D721Med (cell line): ENCODE measurements around the gene ASCC3.

Experiments used
- DNase-seq: peaks from one replicate; pipeline ENCODE4 v3.0.0; 2011; ENCODE audit warnings: low spot score; ENCODE audit not compliant: insufficient read length
- FAIRE-seq: peaks from 2 replicates; lab custom pipeline; 2011; peaks lifted over from hg19 to GRCh38; lab: Jason Lieb, UNC
- CTCF ChIP-seq: IDR thresholded peaks from 2 replicates; pipeline ENCODE4 v1.5.1; 2012; ENCODE audit warnings: mild to moderate bottlenecking, control low read depth; ENCODE audit not compliant: insufficient read depth; ENCODE audit errors: missing control alignments

Gene ASCC3

DNA sequence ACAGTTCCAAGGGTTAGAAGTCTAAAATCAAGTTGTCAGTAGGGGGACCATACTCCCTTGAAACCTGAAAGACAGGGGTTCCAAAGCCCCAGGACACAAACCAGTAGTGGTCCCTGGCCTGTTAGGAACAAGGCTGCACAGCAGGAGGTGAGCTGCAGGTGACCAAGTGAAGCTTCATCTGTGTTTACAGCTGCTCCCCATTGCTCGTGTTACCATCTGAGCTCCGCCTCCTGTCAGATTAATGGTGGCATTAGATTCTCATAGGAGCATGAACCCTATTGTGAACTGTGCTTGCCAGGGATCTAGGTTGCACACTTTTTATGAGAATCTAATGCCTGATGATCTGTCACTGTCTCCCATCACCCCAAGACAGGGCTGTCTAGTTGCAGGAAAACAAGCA, 391.1 kb downstream of the ASCC3 start:
- FAIRE-seq, result no peak

DNA sequence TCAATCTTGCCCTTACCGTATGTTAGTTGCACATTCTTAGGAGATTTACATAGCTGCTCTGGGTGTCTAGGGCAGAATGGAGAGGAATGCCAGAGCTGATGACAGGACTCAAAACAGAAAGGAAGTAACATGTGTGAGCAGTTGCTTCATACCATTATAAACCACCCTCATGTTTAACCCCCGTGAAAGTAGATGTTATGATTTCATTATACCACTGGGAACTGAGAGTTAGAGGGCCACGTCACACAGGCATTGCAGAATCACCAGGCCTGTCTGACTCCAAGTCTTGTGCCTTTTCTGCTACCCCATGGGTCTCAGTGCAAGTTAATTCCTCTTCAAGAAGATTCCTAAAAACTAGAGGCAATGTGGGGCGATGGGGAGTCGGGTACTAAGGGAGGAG, 392.9 kb downstream of the ASCC3 start:
- no peak for TF ChIP-seq CTCF
- FAIRE-seq (no peak), DNase-seq (no peak)

More for the DNA sequence above, 391.1 kb downstream of the ASCC3 start:
- DNase-seq, result no peak
- no peak for TF ChIP-seq CTCF

GRCh38 chr6:100487638-100488037, 393.5 kb downstream of the ASCC3 start:
- DNase-seq (no peak), FAIRE-seq (no peak)
- TF ChIP-seq CTCF, result no peak

DNA sequence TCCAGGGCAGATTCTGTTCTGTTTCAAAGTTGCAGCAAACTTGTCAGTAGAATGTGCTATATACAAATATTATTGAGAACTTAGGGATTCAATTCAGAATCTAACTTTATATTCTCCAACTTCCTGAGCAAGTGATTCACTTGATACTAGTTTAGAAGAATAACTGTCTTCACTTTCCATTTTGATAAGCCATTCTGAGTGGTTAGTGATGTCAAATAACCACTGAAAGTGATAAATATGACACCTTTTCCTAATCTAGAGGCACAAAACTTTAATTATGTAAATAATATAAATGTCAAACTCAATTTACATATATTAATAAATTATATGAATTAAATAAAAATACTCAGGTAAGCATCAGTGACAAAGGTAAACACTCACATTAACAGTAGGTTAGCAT, 395.9 kb downstream of the ASCC3 start:
- FAIRE-seq, result no peak
- no peak for TF ChIP-seq CTCF

DNA sequence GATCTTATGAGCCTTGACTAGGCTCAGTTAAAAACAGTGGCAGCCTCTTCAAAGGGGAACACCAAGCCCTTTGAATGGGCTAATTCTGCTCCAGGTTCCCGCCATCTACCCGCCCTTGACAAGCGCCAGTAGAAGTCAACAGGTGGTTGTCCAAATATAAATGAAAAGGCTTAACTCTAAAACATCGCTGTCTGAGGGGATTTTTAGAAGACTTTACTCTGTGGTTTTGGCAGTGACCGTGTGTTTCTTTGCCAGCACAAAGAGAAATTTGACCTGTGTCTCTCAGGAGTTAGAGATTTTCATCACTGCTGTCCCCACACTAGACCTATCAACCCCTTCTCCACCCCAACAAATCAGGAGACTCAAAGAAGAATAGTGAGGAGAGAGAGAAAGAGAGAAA, 396.7 kb downstream of the ASCC3 start:
- no peak for TF ChIP-seq CTCF
- DNase-seq (no peak), FAIRE-seq (no peak)

More for the DNA sequence above, 395.9 kb downstream of the ASCC3 start:
- DNase-seq, result no peak

GRCh38 chr6:100482698-100483097, 398.4 kb downstream of the ASCC3 start:
- no peak for TF ChIP-seq CTCF
- DNase-seq (no peak), FAIRE-seq (no peak)

DNA sequence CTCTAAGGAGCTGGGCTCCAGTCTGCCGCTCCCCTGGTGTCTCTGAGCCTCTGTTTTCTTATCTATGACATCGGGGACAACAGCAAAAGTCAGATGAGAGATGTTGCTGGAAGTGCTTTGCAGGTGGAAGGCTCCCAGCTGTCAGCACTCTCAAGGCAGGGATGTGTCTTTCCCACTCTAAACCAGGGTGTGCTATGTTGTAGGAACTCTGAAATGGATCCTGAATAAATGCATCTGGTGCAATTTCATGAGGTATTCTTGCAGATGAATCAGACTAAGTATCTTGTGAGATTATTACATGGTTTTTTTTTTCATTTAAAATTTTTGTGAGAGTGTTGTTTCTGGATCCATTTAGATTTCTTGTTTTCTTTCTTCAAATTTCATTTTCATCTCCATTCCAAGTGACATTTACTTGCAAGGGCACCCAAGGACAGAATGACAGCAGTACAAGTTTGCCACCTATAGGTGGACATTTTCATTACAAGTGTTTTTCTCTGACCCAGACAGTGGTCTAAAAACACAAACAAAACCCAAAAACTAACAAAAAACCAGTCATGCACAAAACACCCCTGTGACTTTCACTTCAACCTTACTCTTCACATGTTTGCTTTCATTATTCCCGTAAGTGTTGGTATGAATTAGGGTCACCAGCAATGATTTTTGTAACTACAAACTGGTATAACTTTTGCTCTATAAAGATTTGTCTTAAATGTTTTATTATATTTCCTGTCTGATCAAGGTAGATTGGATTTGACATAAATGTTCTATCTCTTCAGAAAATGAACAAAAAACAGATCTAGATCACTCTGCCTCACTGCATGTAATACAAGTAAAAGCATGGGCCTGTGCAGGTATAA, 401.7 kb downstream of the ASCC3 start:
- TF ChIP-seq CTCF, result peak; percentile 80
- DNase-seq, result no peak
- peak; percentile 90 for FAIRE-seq
